Peyer's patch (tissue), 4 donors: ENCODE results near the gene CYP3A5.

Experiments
- CTCF ChIP-seq, 6 experiments: fragments of 450-650 bp in 4 of 6; fragments of 200-600 bp in 2 of 6; sonication (generic) in 1 of 6; IDR thresholded peaks; one replicate each; pipeline ENCODE4 v1.5.1; 2017 to 2019; ENCODE audit warnings: antibody characterized with exemption in 6 of 6, mild to moderate bottlenecking in 3 of 6, moderate library complexity in 1 of 6
- POLR2A ChIP-seq, 2 donors: fragments of 450-650 bp; IDR thresholded peaks; one replicate each; pipeline ENCODE4 v1.5.1; 2017; ENCODE audit warnings: antibody characterized with exemption in 2 of 2, mild to moderate bottlenecking in 2 of 2, moderate library complexity in 2 of 2

- TF ChIP-seq CTCF (IDR thresholded peaks at IDR 0.05) (no peak), POLR2A (IDR thresholded peaks at IDR 0.05) (peak in 1 of 2 donors; percentile 75)
Measured at GRCh38 chr7:99719996-99720769, 40.4 kb upstream of the CYP3A5 start.
